Measurements from ENCODE around the gene SQSTM1.

DNA sequence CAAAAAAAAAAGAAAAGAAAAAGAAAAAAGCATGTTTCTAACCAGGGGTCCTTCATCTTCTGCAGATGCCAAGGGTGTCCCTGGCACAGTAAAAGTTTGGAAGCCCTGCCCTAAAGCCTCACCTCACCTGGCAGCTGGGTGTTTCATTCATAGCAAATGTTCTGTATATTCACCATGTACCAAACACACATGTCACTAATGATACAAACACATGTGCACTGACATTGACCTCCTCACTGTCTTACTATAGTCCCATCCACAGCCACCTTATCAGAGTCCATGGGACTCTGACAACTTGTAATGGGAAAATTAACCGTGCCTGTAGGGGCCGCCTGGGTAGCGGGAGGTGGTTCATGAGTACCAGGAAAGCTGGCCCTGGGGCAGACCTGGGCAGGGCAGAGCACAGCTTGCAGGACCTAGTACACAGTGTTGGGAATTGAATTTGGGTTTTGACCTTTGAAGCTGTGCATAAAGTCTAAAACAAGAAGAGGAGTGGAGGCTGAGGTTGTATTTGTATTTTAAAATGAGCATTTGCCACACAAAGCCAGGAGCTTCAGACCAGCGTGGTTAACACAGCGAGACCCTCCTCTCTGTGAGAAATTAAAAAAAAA is 7.6 kb upstream of the SQSTM1 start:
- no peak for TF ChIP-seq CTCF (conservative IDR thresholded peaks at IDR 0.05; ENCODE audit: low read depth, low read length)
- TF ChIP-seq EZH2 (IDR thresholded peaks at IDR 0.05; ENCODE audit: low read length, unreplicated experiment), result no peak

Measured in PC-3 (cell line).